ENCODE measurements around the gene MFSD2A. TPM values are rescaled to one million over a fixed set of nuclear protein-coding genes. Genes with fewer than 3 reads are reported as not detected.

Gene MFSD2A
- total and polyA plus RNA-seq, 9 of the 15 experiments (the other 6 are each of a cell fraction or from before 2014, with no cell fraction given): 0.06 to 0.40 (median 0.15) TPM; not detected in 4

- peak overlapping the region; percentile 41; the same call in 1 of the 2 replicates for H2AFZ ChIP-seq (ENCODE audit: low read depth, low read length)
- in situ Hi-C loops (cut with MboI): loop anchor here (5.0 kb wide), 1 partner anchor 51 kb away; no protein-coding TSS in a partner anchor
- no peak overlapping the region; the same call in 1 of the 2 replicates for H3K4me2 ChIP-seq (ENCODE audit: insufficient read depth, low read length)
- DNase-seq (ENCODE audit: extremely low read depth in 1 of 4, low spot score in 3 of 4): peak; percentile 74 to 87 (median 82)
- WGBS (ENCODE audit: insufficient coverage, low coverage, missing lambda C conversion rate): 21% methylated on average over 9 of the region's 9 CpGs
- H3K27ac ChIP-seq (ENCODE audit: extremely low read depth, low read depth, low read length): no peak overlapping the region
- H3K9me1 ChIP-seq (ENCODE audit: control insufficient read depth, insufficient read depth, low read length): peaks cover 2% of the 10 kb centered on the region
- intact Hi-C loops (cut with micrococcal nuclease): loop anchor here (1.0 to 5.0 kb wide), 4 partner anchors 54 to 271 kb away; no protein-coding TSS in a partner anchor
- no peaks in the 10 kb centered on the region for H4K20me1 ChIP-seq (replicated peaks; ENCODE audit: control insufficient read depth, insufficient read depth, low read length)
- peaks cover 4 to 8% of the 10 kb centered on the region in 2 experiments; a peak in 2 of 5 replicates for H3K27me3 ChIP-seq (ENCODE audit: control insufficient read depth in 2 of 2, insufficient read depth in 2 of 2, low read length in 2 of 2)
- ChIA-PET CTCF (ENCODE audit: low intra/inter-chr PET ratio) (interaction anchor here (0.6 to 3.5 kb wide), 6 partner anchors 14 to 157 kb away, joined by 3 to 34 read pairs (median 5); partner anchors contain the start of gene MYCL), POLR2A (interaction anchor here (0.8 to 1.3 kb wide), 5 partner anchors 8 to 79 kb away, joined by 3 to 5 read pairs (median 3); no protein-coding TSS in a partner anchor)
- ATAC-seq: peak; percentile 86
- no peaks in the 10 kb centered on the region for H3K79me2 ChIP-seq (ENCODE audit: control insufficient read depth, insufficient read depth, low read length)
- BruUV-seq (replicated peaks): no TSS peak
- H3K9me3 ChIP-seq (replicated peaks; ENCODE audit: control insufficient read depth, insufficient read depth, low read depth, low read length): no peaks in the 10 kb centered on the region
- no peak overlapping the region for H3K9ac ChIP-seq (ENCODE audit: insufficient read depth in 1 of 2, low read depth in 2 of 2, low read length in 2 of 2)
- H3K4me3 ChIP-seq: no peak overlapping the region
- H3K36me3 ChIP-seq (ENCODE audit: control insufficient read depth, insufficient read depth, low read length): no peaks in the 10 kb centered on the region
- peak; percentile 91 for FAIRE-seq
- H3K4me1 ChIP-seq (replicated peaks in 1 of 2; ENCODE audit: control insufficient read depth in 2 of 2, insufficient read depth in 2 of 2, low read length in 2 of 2): peaks cover 4% of the 10 kb centered on the region in 2 experiments; a peak in 4 of 5 replicates
- TF ChIP-seq SMARCE1 (IDR thresholded peaks at IDR 0.05): no peak
- no peak; the same call in 1 of the 2 replicates for TF ChIP-seq RAD51 (IDR thresholded peaks at IDR 0.05; ENCODE audit: borderline replicate concordance, low read depth)
- TF ChIP-seq ZNF134 (CRISPR knock-in tag; conservative IDR thresholded peaks at IDR 0.05): no peak
- no peak for TF ChIP-seq ZBED1 (IDR thresholded peaks at IDR 0.05)
- no peak for TF ChIP-seq ZNF778 (CRISPR knock-in tag; IDR thresholded peaks at IDR 0.05)
- TF ChIP-seq GATAD2A (IDR thresholded peaks at IDR 0.05): no peak
- no peak for TF ChIP-seq SRSF9 (IDR thresholded peaks at IDR 0.05; ENCODE audit: borderline replicate concordance, low read depth, low read length)
- TF ChIP-seq ZNF224 (CRISPR knock-in tag; IDR thresholded peaks at IDR 0.05): no peak
- TF ChIP-seq CC2D1A (IDR thresholded peaks at IDR 0.05): peak; percentile 81
- no peak for TF ChIP-seq FOXK2 (conservative IDR thresholded peaks at IDR 0.05 in 1 of 2, IDR thresholded peaks at IDR 0.05 in 1 of 2; ENCODE audit: low read depth in 2 of 2)
- TF ChIP-seq CREB3L1 (IDR thresholded peaks at IDR 0.05; ENCODE audit: borderline replicate concordance, low read depth): no peak
- no peak for TF ChIP-seq TFAM (CRISPR knock-in tag; conservative IDR thresholded peaks at IDR 0.05)
- no peak for TF ChIP-seq NFIC (IDR thresholded peaks at IDR 0.05)
- TF ChIP-seq ZC3H4 (CRISPR knock-in tag; IDR thresholded peaks at IDR 0.05; ENCODE audit: borderline replicate concordance): no peak
- no peak for TF ChIP-seq PML (IDR thresholded peaks at IDR 0.05; ENCODE audit: low read length)
- TF ChIP-seq HDAC2 (IDR thresholded peaks at IDR 0.05): no peak
- 0 out of 2 replicates have a peak, but pooled peaks have one; percentile 31 for TF ChIP-seq MYNN (IDR thresholded peaks at IDR 0.05)
- no peak for TF ChIP-seq MYNN (CRISPR knock-in tag; IDR thresholded peaks at IDR 0.05)
- TF ChIP-seq ZNF197 (CRISPR knock-in tag; IDR thresholded peaks at IDR 0.05; ENCODE audit: low read depth): no peak
- no peak for TF ChIP-seq BMI1 (IDR thresholded peaks at IDR 0.05; ENCODE audit: low read length)
Measured at GRCh38 chr1:39973503-39974135, 18.7 kb downstream of the MFSD2A start.

Measured in K562 (cell line).